ENCODE measurements around the gene ETNK2.
"Not testable (repeated sequence)": the region's sequence is repeated elsewhere in the genome, so short reads cannot be mapped to it uniquely, and the experiment has no call there.

The ETNK2 gene

GRCh38 chr1:204096931-204097330, 54.9 kb downstream of the ETNK2 start:
- no peak for FAIRE-seq

GRCh38 chr1:204094856-204095634, 56.8 kb downstream of the ETNK2 start:
- FAIRE-seq: no peak

GRCh38 chr1:204094313-204094729, 57.5 kb downstream of the ETNK2 start:
- no peak for FAIRE-seq

GRCh38 chr1:204093781-204094180, 58.1 kb downstream of the ETNK2 start:
- no peak for FAIRE-seq

- no peak for FAIRE-seq
Observed at GRCh38 chr1:204093421-204093717, 58.5 kb downstream of the ETNK2 start.

- FAIRE-seq: no peak
Observed at GRCh38 chr1:204092632-204093420, 59.0 kb downstream of the ETNK2 start.

GRCh38 chr1:204091787-204092312, 60.0 kb downstream of the ETNK2 start:
- FAIRE-seq: no peak

GRCh38 chr1:204091066-204091465, 60.8 kb downstream of the ETNK2 start:
- no peak for FAIRE-seq

GRCh38 chr1:204090132-204090531, 61.7 kb downstream of the ETNK2 start:
- not testable (repeated sequence) for FAIRE-seq

GRCh38 chr1:204089044-204089751, 62.6 kb downstream of the ETNK2 start:
- no peak for FAIRE-seq

GRCh38 chr1:204088596-204088995, 63.2 kb downstream of the ETNK2 start:
- FAIRE-seq: no peak

- no peak for FAIRE-seq
Observed at GRCh38 chr1:204087893-204088528, 63.8 kb downstream of the ETNK2 start.

GRCh38 chr1:204087181-204087892, 64.5 kb downstream of the ETNK2 start:
- no peak for FAIRE-seq

GRCh38 chr1:204085876-204086275, 66.0 kb downstream of the ETNK2 start:
- no peak for FAIRE-seq

GRCh38 chr1:204084247-204084772, 67.5 kb downstream of the ETNK2 start:
- FAIRE-seq: no peak

GRCh38 chr1:204083491-204083890, 68.4 kb downstream of the ETNK2 start:
- no peak for FAIRE-seq

- no peak for FAIRE-seq
Observed at GRCh38 chr1:204081791-204082513, 69.9 kb downstream of the ETNK2 start.

GRCh38 chr1:204081164-204081790, 70.6 kb downstream of the ETNK2 start:
- no peak for FAIRE-seq
